Activated CD4-positive, alpha-beta T cell treated with anti-CD3 and anti-CD28 coated beads for 36 hours (primary cell): ENCODE measurements around the gene TAOK1. TPM values are rescaled to one million over a fixed set of nuclear protein-coding genes. Genes with fewer than 3 reads are reported as not detected.

Experiments
- ATAC-seq: fragments of 200-7000 bp; cut with Tn5 transposase; one replicate; pipeline ENCODE4 v1.10.0; 2021; ENCODE audit warnings: mild to moderate bottlenecking, moderate library complexity
- CTCF ChIA-PET: fragments of 350-600 bp; sonication (Branson Sonifier 250); formaldehyde crosslinking; loops from one replicate; lab custom pipeline; 2021; ENCODE audit warnings: antibody characterized with exemption; lab: Charles Lee
- POLR2A ChIA-PET: fragments of 350-600 bp; sonication (Branson Sonifier 250); formaldehyde crosslinking; loops from one replicate; lab custom pipeline; 2021; ENCODE audit warnings: antibody characterized with exemption, inconsistent platforms; lab: Charles Lee
- DNase-seq: peaks from one replicate; pipeline ENCODE4 v3.0.0-alpha.2; 2020
- H3K27ac Mint-ChIP-seq: one replicate; pipeline ENCODE4 v1.8.0; 2021; ENCODE audit warnings: mixed read lengths
- H3K27me3 Mint-ChIP-seq: one replicate; pipeline ENCODE4 v1.8.0; 2021; ENCODE audit warnings: mixed read lengths
- H3K36me3 Mint-ChIP-seq: one replicate; pipeline ENCODE4 v1.8.0; 2021; ENCODE audit warnings: low read depth, mixed read lengths
- H3K4me1 Mint-ChIP-seq: one replicate; pipeline ENCODE4 v1.8.0; 2021; ENCODE audit warnings: mixed read lengths
- H3K4me3 Mint-ChIP-seq: one replicate; pipeline ENCODE4 v1.8.0; 2021; ENCODE audit warnings: mild to moderate bottlenecking, moderate library complexity, mixed read lengths
- H3K9me3 Mint-ChIP-seq: one replicate; pipeline ENCODE4 v1.8.0; 2021; ENCODE audit warnings: low read depth, mixed read lengths
- intact Hi-C, 2 experiments: fragments of 100-400 bp; cut with DNase I in 1 of 2; cut with micrococcal nuclease in 1 of 2; formaldehyde crosslinking; loops; one replicate each; pipeline versions ENCODE4 v1.14.2 to v1.15.1; 2022 to 2024; cut with DNase I, micrococcal nuclease
- total RNA-seq, 2 experiments: library from RNA; stranded (reverse); gene quantifications; one replicate each; pipeline ENCODE4 v1.2.3, GENCODE V29; 2021

TAOK1 gene
- total RNA-seq, 2 experiments from 2014 or later, result 29.9 to 35.1 TPM

DNA sequence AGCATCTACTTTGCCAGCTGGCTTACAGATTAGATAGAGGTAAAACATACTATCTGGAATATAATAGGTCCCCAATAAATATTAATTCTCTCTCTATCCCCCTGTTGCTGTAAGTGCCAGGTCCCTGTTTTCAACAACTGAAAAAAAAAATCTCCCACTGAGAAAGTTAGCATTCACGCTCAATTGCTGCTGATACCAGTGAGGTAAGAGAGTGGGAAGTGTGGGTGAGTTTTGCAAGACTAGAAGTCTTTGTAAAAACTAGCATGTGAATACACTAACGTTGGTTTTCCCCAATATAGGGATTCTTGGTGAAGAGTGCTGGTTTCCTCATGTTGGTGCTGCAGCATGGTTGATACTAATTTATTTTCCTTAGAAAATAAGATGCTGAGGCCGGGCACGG, 11.7 kb upstream of the TAOK1 start:
- H3K36me3 Mint-ChIP-seq, result no peaks in the 10 kb centered on the region
- no peaks in the 10 kb centered on the region for H3K27me3 Mint-ChIP-seq
- no peak overlapping the region for H3K27ac Mint-ChIP-seq
- no peaks in the 10 kb centered on the region for H3K4me1 Mint-ChIP-seq
- no peaks in the 10 kb centered on the region for H3K9me3 Mint-ChIP-seq
- intact Hi-C loops, result loop anchor here in 1 of 2 experiments (10.0 kb wide), 1 partner anchor 186 kb away; the partner anchor contains the start of genes ABHD15 and TP53I13
- DNase-seq (no peak), ATAC-seq (no peak)
- no peak overlapping the region for H3K4me3 Mint-ChIP-seq
- ChIA-PET POLR2A (no interaction called here), CTCF (interaction anchor here (0.7 to 1.2 kb wide), 4 partner anchors 9 to 102 kb away, joined by 3 to 11 read pairs (median 3); no protein-coding TSS in a partner anchor)

DNA sequence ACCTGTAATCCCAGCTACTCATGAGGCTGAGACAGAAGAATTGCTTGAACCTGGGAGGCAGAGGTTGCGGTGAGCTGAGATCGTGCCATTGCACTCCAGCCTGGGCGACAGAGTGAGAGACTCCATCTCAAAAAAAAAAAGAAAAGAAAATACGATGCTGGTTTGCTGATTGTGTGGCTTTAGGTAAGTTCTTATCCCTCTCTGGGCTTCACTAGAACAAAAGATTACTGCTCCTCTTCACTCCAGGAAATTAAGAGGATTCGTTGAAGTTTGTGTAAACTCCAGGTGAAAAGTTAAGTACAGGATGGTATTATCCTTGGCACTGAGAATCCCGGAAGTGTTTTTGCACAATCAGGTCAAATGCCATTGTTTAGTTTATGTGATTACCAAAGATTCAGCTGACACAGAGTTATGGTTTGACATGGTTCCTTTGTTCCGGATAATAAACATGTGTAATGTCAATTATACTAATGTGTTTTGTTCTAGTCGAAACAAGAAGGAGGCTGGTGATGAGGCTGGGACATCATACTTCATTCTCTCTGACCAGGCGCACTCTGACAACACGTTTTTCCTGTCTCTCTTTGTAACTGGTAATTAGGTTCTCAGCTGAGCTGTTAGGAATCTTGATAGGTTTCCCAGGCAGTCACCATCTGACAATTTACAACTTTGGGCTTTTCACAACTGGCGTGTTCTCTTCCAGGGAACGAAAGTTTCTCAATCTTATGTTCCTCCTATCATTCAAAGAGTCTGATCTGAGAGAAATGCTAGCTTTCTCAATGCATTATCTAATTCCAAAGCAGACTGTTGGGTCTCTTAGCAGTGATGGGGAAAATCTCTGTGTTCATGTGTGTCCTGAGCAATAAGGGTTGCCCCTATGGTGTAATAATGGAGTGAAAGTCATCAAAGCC, 10.8 kb upstream of the TAOK1 start:
- POLR2A ChIA-PET, result no interaction called here
- Mint-ChIP-seq H3K9me3 (no peaks in the 10 kb centered on the region), H3K4me3 (no peak overlapping the region), H3K4me1 (no peaks in the 10 kb centered on the region), H3K36me3 (no peaks in the 10 kb centered on the region), H3K27me3 (no peaks in the 10 kb centered on the region), H3K27ac (no peak overlapping the region)
- CTCF ChIA-PET, result interaction anchor here (1.2 kb wide), 2 partner anchors 10 kb away, joined by 9 to 11 read pairs; no protein-coding TSS in a partner anchor
- intact Hi-C loops, result loop anchor here in 1 of 2 experiments (10.0 kb wide), 1 partner anchor 185 kb away; the partner anchor contains the start of genes ABHD15 and TP53I13
- ATAC-seq (no peak), DNase-seq (no peak)

DNA sequence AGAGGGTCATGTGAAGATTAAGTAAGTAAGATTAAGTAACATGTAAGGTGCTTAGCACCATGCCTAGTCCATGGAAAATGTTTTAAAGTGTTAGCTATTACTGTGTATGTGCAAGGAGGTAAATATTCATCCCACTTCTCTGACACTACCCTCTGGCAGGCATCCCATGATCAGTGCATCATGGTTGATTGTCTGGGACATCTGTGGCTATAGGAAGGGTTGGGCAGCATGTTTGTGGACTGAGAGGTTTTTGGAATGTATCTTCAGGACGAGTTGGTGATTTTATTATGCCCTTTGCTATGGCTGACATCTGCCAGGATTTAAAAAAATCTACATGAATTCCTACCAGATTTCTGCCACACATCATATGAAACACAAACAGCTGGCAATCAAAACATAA, 6.5 kb upstream of the TAOK1 start:
- Mint-ChIP-seq H3K4me3 (no peak overlapping the region), H3K36me3 (no peaks in the 10 kb centered on the region), H3K27me3 (no peaks in the 10 kb centered on the region), H3K27ac (no peak overlapping the region), H3K4me1 (no peaks in the 10 kb centered on the region), H3K9me3 (no peaks in the 10 kb centered on the region)
- no peak for DNase-seq
- intact Hi-C loops, result no loop called here
- ChIA-PET CTCF (interaction anchor here (0.5 to 7.7 kb wide), 4 partner anchors 10 to 170 kb away, joined by 3 to 61 read pairs (median 3); no protein-coding TSS in a partner anchor), POLR2A (no interaction called here)
- no peak for ATAC-seq

DNA sequence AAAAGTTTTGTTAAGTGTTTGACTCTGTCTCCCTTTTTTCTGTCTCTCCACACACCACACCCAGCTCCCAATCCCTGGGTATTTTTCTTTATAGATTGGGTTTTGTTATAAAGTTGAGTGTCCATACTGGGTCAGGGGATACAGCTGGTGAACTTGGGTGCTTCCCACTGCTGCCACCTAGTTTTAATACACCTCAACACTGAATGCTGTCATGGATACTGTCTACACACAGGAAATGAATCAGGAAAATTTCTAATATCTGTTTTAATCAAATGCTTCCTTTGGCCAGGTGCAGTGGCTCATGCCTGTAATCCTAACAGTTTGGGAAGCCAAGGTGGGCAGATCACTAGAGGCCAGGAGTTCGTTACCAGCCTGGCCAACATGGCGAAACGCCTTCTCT, 5.3 kb upstream of the TAOK1 start:
- ChIA-PET POLR2A (no interaction called here), CTCF (interaction anchor here (0.7 to 7.7 kb wide), 4 partner anchors 15 to 236 kb away, joined by 3 to 61 read pairs (median 3); no protein-coding TSS in a partner anchor)
- DNase-seq, result no peak
- Mint-ChIP-seq H3K36me3 (no peaks in the 10 kb centered on the region), H3K9me3 (no peaks in the 10 kb centered on the region), H3K4me3 (no peak overlapping the region), H3K27ac (no peak overlapping the region), H3K27me3 (no peaks in the 10 kb centered on the region), H3K4me1 (peaks cover 3% of the 10 kb centered on the region)
- intact Hi-C loops, result no loop called here
- no peak for ATAC-seq

DNA sequence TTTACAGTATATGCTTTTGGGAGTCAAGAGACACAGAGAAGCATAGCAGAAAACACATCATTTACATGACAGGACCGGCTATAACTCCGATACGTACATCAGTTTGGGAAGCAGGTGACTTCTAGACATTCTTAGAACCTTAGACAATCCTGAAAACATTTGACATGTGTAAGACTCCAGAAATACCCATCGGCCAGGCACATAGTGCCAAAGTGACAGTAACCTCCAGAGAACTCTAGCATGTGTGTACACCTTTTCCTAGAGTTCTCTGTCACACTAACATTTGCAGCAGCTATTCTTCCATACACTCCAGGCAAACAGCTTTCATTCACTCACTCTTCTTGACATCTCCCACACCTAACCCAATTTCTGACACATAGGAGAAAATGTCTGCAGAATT, 3.4 kb upstream of the TAOK1 start:
- Mint-ChIP-seq H3K36me3 (peaks cover 5% of the 10 kb centered on the region), H3K4me1 (peaks cover 8% of the 10 kb centered on the region), H3K9me3 (no peaks in the 10 kb centered on the region), H3K27ac (no peak overlapping the region), H3K4me3 (no peak overlapping the region), H3K27me3 (no peaks in the 10 kb centered on the region)
- intact Hi-C loops, result no loop called here
- CTCF ChIA-PET, result interaction anchor here (0.7 to 7.7 kb wide), 3 partner anchors 17 to 544 kb away, joined by 3 to 61 read pairs (median 5); no protein-coding TSS in a partner anchor
- ATAC-seq (no peak), DNase-seq (no peak)
- POLR2A ChIA-PET, result no interaction called here

DNA sequence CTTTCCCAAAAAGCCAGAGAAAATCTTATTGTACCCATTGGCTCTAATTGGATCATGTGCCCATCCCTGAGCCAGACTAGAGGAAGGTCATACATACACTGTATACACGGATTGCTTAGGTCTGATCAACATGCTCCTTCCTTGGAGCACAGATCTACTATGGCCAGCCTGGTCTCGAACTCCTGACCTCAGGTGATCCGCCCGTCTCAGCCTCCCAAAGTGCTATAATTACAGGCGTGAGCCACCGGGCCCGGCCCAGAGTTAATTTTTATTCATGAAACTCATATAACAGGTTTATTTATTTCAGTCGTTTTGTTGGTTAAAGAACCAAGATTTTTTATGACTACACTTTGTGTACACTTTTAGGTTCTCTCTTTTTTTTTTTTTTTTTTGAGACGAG, 1.2 kb upstream of the TAOK1 start:
- Mint-ChIP-seq H3K27ac (no peak overlapping the region), H3K4me3 (peak overlapping the region; percentile 81), H3K4me1 (peaks cover 27% of the 10 kb centered on the region), H3K9me3 (no peaks in the 10 kb centered on the region), H3K27me3 (no peaks in the 10 kb centered on the region), H3K36me3 (peaks cover 8% of the 10 kb centered on the region)
- ATAC-seq, result no peak
- ChIA-PET CTCF (no interaction called here), POLR2A (no interaction called here)
- intact Hi-C loops, result no loop called here
- DNase-seq, result peak; percentile 25

DNA sequence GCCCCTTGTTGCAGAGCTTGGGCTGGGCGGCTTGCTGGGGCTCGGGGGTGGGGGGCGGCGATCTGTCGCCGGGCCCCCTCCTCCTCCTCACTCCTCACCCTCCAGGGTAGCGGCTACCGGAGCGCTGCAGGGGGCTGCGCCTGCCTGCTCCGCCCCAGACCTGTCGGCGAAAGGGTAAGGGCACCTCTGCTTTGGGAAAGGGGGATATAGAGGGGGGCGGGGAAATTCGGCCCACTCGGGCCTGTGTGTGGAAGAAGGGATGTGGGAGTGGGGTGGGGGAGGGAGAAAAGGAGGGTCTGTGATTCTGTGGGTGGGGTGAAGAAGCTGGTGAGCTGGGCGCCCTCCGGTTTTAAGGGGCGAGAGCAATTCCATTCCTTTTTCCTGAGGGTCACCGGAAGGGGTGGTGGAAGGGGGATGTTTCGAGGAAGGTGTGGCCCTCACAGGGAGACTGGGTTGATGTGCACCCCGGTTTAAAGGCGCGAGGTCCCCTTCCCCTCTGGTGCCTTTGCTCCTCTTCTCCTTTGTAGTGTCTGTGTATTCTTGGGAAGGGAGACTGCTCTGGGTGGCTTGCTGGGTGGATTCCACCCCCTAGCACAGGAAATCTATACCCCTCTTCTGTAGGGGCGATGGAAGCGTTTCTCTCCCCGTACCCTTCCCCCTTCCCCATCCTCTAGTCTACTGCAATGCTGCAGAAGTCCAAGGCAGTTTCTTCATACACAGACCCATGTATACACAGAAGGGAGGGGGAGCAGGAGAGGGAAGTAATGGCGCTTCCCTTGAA, 878 bp downstream of the TAOK1 start:
- ATAC-seq, result peak; percentile 20
- DNase-seq, result peak; percentile 18
- Mint-ChIP-seq H3K27me3 (no peaks in the 10 kb centered on the region), H3K4me3 (peak overlapping the region; percentile 81), H3K36me3 (peaks cover 10% of the 10 kb centered on the region), H3K4me1 (peaks cover 36% of the 10 kb centered on the region), H3K9me3 (no peaks in the 10 kb centered on the region), H3K27ac (peak overlapping the region; percentile 91)
- ChIA-PET POLR2A (interaction anchor here (0.7 kb wide), 1 partner anchor 313 kb away, joined by 3 read pairs; no protein-coding TSS in a partner anchor), CTCF (interaction anchor here (0.7 to 2.2 kb wide), 4 partner anchors 21 to 330 kb away, joined by 3 to 12 read pairs (median 4); no protein-coding TSS in a partner anchor)
- intact Hi-C loops, result loop anchor here (1.0 to 5.0 kb wide), 10 partner anchors 33 to 726 kb away; partner anchors contain the start of genes ABHD15 (in 2 of the 2), NSRP1 (in 1 of the 2) and NUFIP2 (in 1 of the 2)

DNA sequence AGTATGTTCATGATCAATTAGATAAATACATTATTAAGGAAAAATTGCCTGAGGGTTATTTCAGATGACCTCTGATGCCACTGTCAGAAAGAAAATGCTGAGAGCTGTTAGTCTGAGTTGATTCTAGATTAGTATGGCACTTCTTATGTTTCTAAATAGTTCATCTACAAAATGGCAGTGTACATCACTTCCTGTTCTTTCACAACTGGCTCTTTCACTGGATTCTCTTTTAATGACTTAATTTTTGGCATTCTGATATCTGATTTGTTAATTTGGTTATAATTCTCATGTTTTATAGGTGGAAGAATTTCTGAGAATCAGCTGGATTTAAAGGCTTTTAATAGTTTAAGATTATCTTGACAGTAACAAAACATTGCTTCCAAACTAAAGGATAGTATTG, 3.3 kb downstream of the TAOK1 start:
- DNase-seq (no peak), ATAC-seq (no peak)
- peaks cover 36% of the 10 kb centered on the region for H3K4me1 Mint-ChIP-seq
- CTCF ChIA-PET, result interaction anchor here (0.8 to 1.2 kb wide), 4 partner anchors 10 to 222 kb away, joined by 3 to 4 read pairs (median 3); no protein-coding TSS in a partner anchor
- H3K27me3 Mint-ChIP-seq, result no peaks in the 10 kb centered on the region
- H3K36me3 Mint-ChIP-seq, result peaks cover 10% of the 10 kb centered on the region
- no peaks in the 10 kb centered on the region for H3K9me3 Mint-ChIP-seq
- intact Hi-C loops, result loop anchor here in 1 of 2 experiments (5.0 kb wide), 1 partner anchor 54 kb away; no protein-coding TSS in a partner anchor
- POLR2A ChIA-PET, result no interaction called here
- peak overlapping the region; percentile 61 for H3K27ac Mint-ChIP-seq
- H3K4me3 Mint-ChIP-seq, result no peak overlapping the region

DNA sequence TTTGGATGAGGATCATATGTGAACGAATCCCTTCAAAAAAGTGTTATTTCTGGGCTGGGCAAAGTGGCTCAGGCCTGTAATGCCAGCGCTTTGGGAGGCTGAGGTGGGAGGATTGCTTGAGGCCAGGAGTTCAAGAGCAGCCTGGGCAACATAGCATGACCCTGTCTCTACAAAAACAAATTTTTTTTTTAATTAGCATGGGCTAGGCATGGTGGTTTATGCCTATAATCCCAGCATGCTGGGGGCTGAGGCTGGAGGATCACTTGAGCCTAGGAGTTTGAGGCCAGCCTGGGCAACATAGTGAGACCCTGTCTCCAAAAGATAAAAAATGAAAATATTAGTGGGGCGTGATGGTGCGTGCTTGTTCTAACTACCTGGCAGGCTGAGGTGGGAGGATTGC, 4.6 kb downstream of the TAOK1 start:
- no peak overlapping the region for H3K27ac Mint-ChIP-seq
- peaks cover 13% of the 10 kb centered on the region for H3K36me3 Mint-ChIP-seq
- ChIA-PET POLR2A (no interaction called here), CTCF (no interaction called here)
- H3K4me1 Mint-ChIP-seq, result peaks cover 33% of the 10 kb centered on the region
- ATAC-seq (no peak), DNase-seq (no peak)
- no peak overlapping the region for H3K4me3 Mint-ChIP-seq
- intact Hi-C loops, result loop anchor here in 1 of 2 experiments (5.0 kb wide), 1 partner anchor 53 kb away; no protein-coding TSS in a partner anchor
- no peaks in the 10 kb centered on the region for H3K27me3 Mint-ChIP-seq
- H3K9me3 Mint-ChIP-seq, result no peaks in the 10 kb centered on the region

DNA sequence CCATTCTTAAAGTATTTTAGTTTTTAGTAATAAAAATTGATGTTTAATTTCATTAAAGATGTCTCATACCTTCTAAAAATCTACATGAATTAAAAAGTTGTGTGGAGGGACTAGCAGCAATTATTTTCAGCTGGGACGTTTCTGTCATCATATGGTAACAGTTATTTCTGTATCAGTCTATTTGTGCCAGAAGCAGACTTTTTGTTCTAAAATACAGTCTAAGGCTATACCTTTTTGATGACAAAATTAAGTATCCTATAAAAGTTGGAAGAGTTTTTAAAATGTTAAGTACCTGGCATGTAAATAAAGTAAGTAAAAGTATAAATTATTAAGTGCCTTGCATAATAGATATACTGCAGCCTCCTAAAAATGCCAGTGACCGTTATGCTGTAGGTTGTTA, 5.9 kb downstream of the TAOK1 start:
- intact Hi-C loops, result no loop called here
- H3K4me3 Mint-ChIP-seq, result no peak overlapping the region
- no peak for ATAC-seq
- no peaks in the 10 kb centered on the region for H3K9me3 Mint-ChIP-seq
- ChIA-PET CTCF (interaction anchor here (1.2 to 1.3 kb wide), 2 partner anchors 26 to 197 kb away, joined by 3 to 4 read pairs; partner anchors contain the start of gene ANKRD13B), POLR2A (interaction anchor here (0.6 kb wide), 1 partner anchor 24 kb away, joined by 10 read pairs; no protein-coding TSS in a partner anchor)
- no peak overlapping the region for H3K27ac Mint-ChIP-seq
- H3K36me3 Mint-ChIP-seq, result peaks cover 24% of the 10 kb centered on the region
- H3K4me1 Mint-ChIP-seq, result peaks cover 37% of the 10 kb centered on the region
- DNase-seq, result no peak
- H3K27me3 Mint-ChIP-seq, result no peaks in the 10 kb centered on the region
